K562 (cell line): Measurements from ENCODE around the gene KCP.

Experiments used
- BACH1 ChIP-seq: fragments of 200-800 bp; sonication (Bioruptor generic); IDR thresholded peaks from 2 replicates; pipeline ENCODE4 v1.6.1; 2016; ENCODE audit warnings: missing genetic modification characterization, missing compliant biosample characterization
- EP300 ChIP-seq: IDR thresholded peaks from 2 replicates; pipeline ENCODE4 v1.6.1; 2012; ENCODE audit warnings: low read length, improper control_type of control experiment
- HNRNPL ChIP-seq: fragments of 200-400 bp; formaldehyde crosslinking; IDR thresholded peaks from 2 replicates; pipeline ENCODE4 v1.6.1; 2017; ENCODE audit warnings: low read depth, mild to moderate bottlenecking, low read length
- MBD2 ChIP-seq: sonication (generic); IDR thresholded peaks from 2 replicates; pipeline ENCODE4 v1.6.1; 2016; ENCODE audit warnings: low read depth, borderline replicate concordance
- MTA3 ChIP-seq: fragments of 450-650 bp; formaldehyde crosslinking; IDR thresholded peaks from 2 replicates; pipeline ENCODE4 v1.6.1; 2017; ENCODE audit warnings: mild to moderate bottlenecking, borderline replicate concordance
- MYC ChIP-seq, 2 experiments: fragments of 250-450 bp in 1 of 2; sonication (Bioruptor Pico) in 1 of 2; IDR thresholded peaks; 2 replicates each; pipeline versions ENCODE4 v1.5.1 to v1.6.1; 2012 to 2021; ENCODE audit warnings: low read depth in 2 of 2, borderline replicate concordance in 1 of 2, improper control_type of control experiment in 1 of 2, low read length in 1 of 2, mild to moderate bottlenecking in 1 of 2, moderate library complexity in 1 of 2
- NR3C1 ChIP-seq: sonication (generic); formaldehyde crosslinking; IDR thresholded peaks from 2 replicates; pipeline ENCODE4 v1.8.1; 2022; ENCODE audit warnings: missing genetic modification reagents
- POLR2A ChIP-seq: fragments of 450-650 bp; conservative IDR thresholded peaks from 2 replicates; pipeline ENCODE4 v1.6.1; 2016
- RBBP5 ChIP-seq: fragments of 200-600 bp; sonication (generic); IDR thresholded peaks from 2 replicates; pipeline ENCODE4 v1.6.1; 2012; ENCODE audit warnings: borderline replicate concordance, mild to moderate bottlenecking, low read length, control low read depth, inconsistent platforms; ENCODE audit not compliant: insufficient read depth, poor library complexity, severe bottlenecking
- SP2 ChIP-seq: IDR thresholded peaks from 2 replicates; pipeline ENCODE4 v1.6.1; 2011; ENCODE audit warnings: mild to moderate bottlenecking, low read depth, low read length, moderate library complexity; ENCODE audit not compliant: poor library complexity, severe bottlenecking; ENCODE audit errors: extremely low read depth
- ZKSCAN1 ChIP-seq: fragments of 150-350 bp; IDR thresholded peaks from 2 replicates; pipeline ENCODE4 v1.6.1; 2016; ENCODE audit warnings: low read depth, low read length
- ZNF217 ChIP-seq: sonication (generic); formaldehyde crosslinking; IDR thresholded peaks from 2 replicates; pipeline ENCODE4 v1.8.0; 2022; ENCODE audit warnings: mild to moderate bottlenecking, missing genetic modification reagents
- ZNF561 ChIP-seq: fragments of 450-650 bp; formaldehyde crosslinking; conservative IDR thresholded peaks from 2 replicates; pipeline ENCODE4 v1.4.0; 2020; ENCODE audit warnings: mild to moderate bottlenecking, moderate library complexity
- TF ChIP-seq, protein P1 (sequence below), 3 experiments: IDR thresholded peaks in 2 of 3; conservative IDR thresholded peaks in 1 of 3; 2 replicates each; pipeline ENCODE4 v1.5.1; 2011 to 2012; ENCODE audit warnings: low read length in 3 of 3, mild to moderate bottlenecking in 3 of 3, control low read depth in 2 of 3, improper control_type of control experiment in 1 of 3, inconsistent platforms in 1 of 3, low read depth in 1 of 3, mixed read lengths in 1 of 3, moderate library complexity in 1 of 3; ENCODE audit not compliant: insufficient read depth in 2 of 3

DNA sequence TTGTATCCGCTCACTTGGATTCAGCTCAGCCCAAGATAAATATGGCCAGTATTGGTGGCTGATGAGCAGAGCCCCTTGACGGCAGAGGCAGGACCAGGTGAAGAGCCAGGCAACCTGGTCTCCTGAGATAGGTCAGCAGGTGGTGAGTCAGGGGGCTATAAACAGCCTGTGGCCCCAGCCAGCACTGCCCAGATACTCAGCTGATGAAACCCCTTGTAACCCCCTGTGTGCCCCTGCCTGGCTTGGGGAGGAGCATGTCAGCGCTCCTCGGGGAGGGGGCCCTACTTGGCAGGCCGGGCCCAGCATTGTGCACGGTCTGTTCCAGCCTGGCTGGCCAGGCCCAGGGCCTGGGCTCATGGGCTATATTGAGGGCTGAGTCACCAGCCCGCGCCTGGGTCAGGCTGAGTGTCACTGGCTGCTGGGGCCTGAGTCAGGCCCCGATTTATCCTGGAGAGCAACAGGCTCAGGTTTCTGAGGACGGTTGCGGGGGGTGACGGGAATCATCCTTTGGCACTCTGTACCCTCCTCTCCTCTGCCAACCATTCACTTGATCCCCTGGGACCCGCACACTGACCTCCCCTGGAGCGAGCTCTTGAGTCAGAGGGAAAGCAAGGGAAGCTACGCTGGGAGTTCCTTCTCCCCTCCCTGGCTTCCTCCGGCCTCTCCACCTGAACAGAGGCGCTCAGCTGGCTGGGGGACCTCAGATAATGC is 83.1 kb downstream of the KCP start:
- TF ChIP-seq MBD2: 0 out of 2 replicates have a peak, but pooled peaks have one; percentile 43
- TF ChIP-seq ZKSCAN1: 0 out of 2 replicates have a peak, but pooled peaks have one; percentile 36
- TF ChIP-seq EP300: peak; percentile 87
- TF ChIP-seq RBBP5: peak; percentile 35
- no peak for TF ChIP-seq ZNF561 (CRISPR knock-in tag)
- peak; percentile 79 for TF ChIP-seq MYC (IDR thresholded peaks at IDR 0.05; ENCODE audit: low read depth, low read length)
- no peak for TF ChIP-seq MYC (CRISPR knock-in tag; IDR thresholded peaks at IDR 0.05; ENCODE audit: borderline replicate concordance, low read depth)
- no peak for TF ChIP-seq NR3C1
- TF ChIP-seq, protein P1, sequence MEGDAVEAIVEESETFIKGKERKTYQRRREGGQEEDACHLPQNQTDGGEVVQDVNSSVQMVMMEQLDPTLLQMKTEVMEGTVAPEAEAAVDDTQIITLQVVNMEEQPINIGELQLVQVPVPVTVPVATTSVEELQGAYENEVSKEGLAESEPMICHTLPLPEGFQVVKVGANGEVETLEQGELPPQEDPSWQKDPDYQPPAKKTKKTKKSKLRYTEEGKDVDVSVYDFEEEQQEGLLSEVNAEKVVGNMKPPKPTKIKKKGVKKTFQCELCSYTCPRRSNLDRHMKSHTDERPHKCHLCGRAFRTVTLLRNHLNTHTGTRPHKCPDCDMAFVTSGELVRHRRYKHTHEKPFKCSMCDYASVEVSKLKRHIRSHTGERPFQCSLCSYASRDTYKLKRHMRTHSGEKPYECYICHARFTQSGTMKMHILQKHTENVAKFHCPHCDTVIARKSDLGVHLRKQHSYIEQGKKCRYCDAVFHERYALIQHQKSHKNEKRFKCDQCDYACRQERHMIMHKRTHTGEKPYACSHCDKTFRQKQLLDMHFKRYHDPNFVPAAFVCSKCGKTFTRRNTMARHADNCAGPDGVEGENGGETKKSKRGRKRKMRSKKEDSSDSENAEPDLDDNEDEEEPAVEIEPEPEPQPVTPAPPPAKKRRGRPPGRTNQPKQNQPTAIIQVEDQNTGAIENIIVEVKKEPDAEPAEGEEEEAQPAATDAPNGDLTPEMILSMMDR (IDR thresholded peaks at IDR 0.05 in 2 of 3, conservative IDR thresholded peaks at IDR 0.05 in 1 of 3; ENCODE audit: insufficient read depth in 2 of 3, low read depth in 1 of 3, low read length in 3 of 3): no peak
- TF ChIP-seq BACH1 (tag): peak; percentile 52; the same call in 1 of the 2 replicates
- no peak for TF ChIP-seq POLR2A
- no peak for TF ChIP-seq ZNF217 (CRISPR knock-in tag)
- TF ChIP-seq HNRNPL: no peak
- no peak for TF ChIP-seq SP2
- 0 out of 2 replicates have a peak, but pooled peaks have one; percentile 89 for TF ChIP-seq MTA3
